H1 (cell line): ENCODE results near the gene BPGM. TPM values are rescaled to one million over a fixed set of nuclear protein-coding genes. Genes with fewer than 3 reads are reported as not detected.

Experiments
- CTCF ChIA-PET: fragments of 300-600 bp; sonication (Branson Sonifier 250); formaldehyde crosslinking; loops from one replicate; lab custom pipeline; 2021; ENCODE audit not compliant: partially characterized antibody; lab: Charles Lee
- POLR2A ChIA-PET: fragments of 300-600 bp; sonication (Branson Sonifier 250); formaldehyde crosslinking; loops from one replicate; lab custom pipeline; 2021; ENCODE audit warnings: inconsistent platforms; ENCODE audit not compliant: partially characterized antibody; lab: Charles Lee
- DNase-seq, 2 experiments: peaks; one replicate each; pipeline versions ENCODE4 v3.0.0 to v3.0.0-alpha.2; 2010 to 2022; ENCODE audit warnings: low spot score in 2 of 2, low read depth in 1 of 2, mixed read lengths in 1 of 2
- FAIRE-seq: peaks from 2 replicates; lab custom pipeline; 2011; peaks lifted over from hg19 to GRCh38; lab: Jason Lieb, UNC
- H2AFZ ChIP-seq: 2 replicates; pipeline ENCODE4 v1.8.1; 2012; ENCODE audit warnings: low read length, inconsistent platforms
- H2AK5ac ChIP-seq: 2 replicates; pipeline ENCODE4 v1.6.1; 2013; ENCODE audit warnings: low read depth, low read length
- H2BK120ac ChIP-seq: replicated peaks from 2 replicates; pipeline ENCODE3; 2013; ENCODE audit warnings: low read depth, low read length, inconsistent platforms
- H2BK12ac ChIP-seq: 2 replicates; pipeline ENCODE4 v1.6.1; 2013; ENCODE audit warnings: low read depth, low read length
- H2BK15ac ChIP-seq: 2 replicates; pipeline ENCODE4 v1.6.1; 2013; ENCODE audit warnings: low read length
- H2BK20ac ChIP-seq: 2 replicates; pipeline ENCODE4 v1.6.1; 2013; ENCODE audit warnings: low read length
- H2BK5ac ChIP-seq: 2 replicates; pipeline ENCODE4 v1.6.1; 2013; ENCODE audit warnings: low read depth, low read length
- H3K14ac ChIP-seq: 2 replicates; pipeline ENCODE4 v1.6.1; 2013; ENCODE audit warnings: inconsistent platforms; ENCODE audit not compliant: insufficient read length
- H3K18ac ChIP-seq: 2 replicates; pipeline ENCODE4 v1.6.1; 2013; ENCODE audit warnings: low read length; ENCODE audit errors: extremely low read depth
- H3K23ac ChIP-seq: 2 replicates; pipeline ENCODE4 v1.6.1; 2013; ENCODE audit warnings: inconsistent platforms; ENCODE audit not compliant: insufficient read length
- H3K23me2 ChIP-seq: 2 replicates; pipeline ENCODE4 v1.6.1; 2013; ENCODE audit warnings: low read depth, low read length
- H3K27ac ChIP-seq: 2 replicates; pipeline ENCODE4 v1.6.1; 2011; ENCODE audit warnings: low read depth, low read length, inconsistent platforms
- H3K27me3 ChIP-seq, 4 experiments: replicated peaks in 1 of 4; 1 replicate in 1 of 4; 2 replicates in 3 of 4; pipeline versions ENCODE4 v1.6.1 to v1.8.1; 2011 to 2013; ENCODE audit warnings: low read length in 3 of 4, mild to moderate bottlenecking in 3 of 4, inconsistent platforms in 2 of 4, mixed read lengths in 2 of 4, moderate library complexity in 1 of 4; ENCODE audit not compliant: control insufficient read depth in 3 of 4, insufficient read depth in 3 of 4; ENCODE audit errors: extremely low read depth in 1 of 4
- H3K36me3 ChIP-seq, 4 experiments: 2 replicates each; pipeline versions ENCODE4 v1.6.1 to v1.8.1; 2011 to 2013; ENCODE audit warnings: mild to moderate bottlenecking in 4 of 4, low read length in 3 of 4, moderate library complexity in 2 of 4, control low read depth in 1 of 4, inconsistent platforms in 1 of 4; ENCODE audit not compliant: insufficient read depth in 4 of 4, control insufficient read depth in 2 of 4
- H3K4ac ChIP-seq: replicated peaks from 2 replicates; pipeline ENCODE3; 2013; ENCODE audit warnings: low read length, low read depth, mixed read lengths, inconsistent platforms; ENCODE audit not compliant: insufficient read length
- H3K4me1 ChIP-seq, 4 experiments: replicated peaks in 1 of 4; 1 replicate in 1 of 4; 2 replicates in 3 of 4; pipeline versions ENCODE4 v1.6.1 to v1.8.1; 2011 to 2013; ENCODE audit warnings: low read length in 3 of 4, inconsistent platforms in 2 of 4, mixed read lengths in 1 of 4; ENCODE audit not compliant: insufficient read depth in 4 of 4, control insufficient read depth in 3 of 4
- H3K4me2 ChIP-seq, 2 experiments: 2 replicates each; pipeline versions ENCODE4 v1.6.1 to v1.8.1; 2011 to 2013; ENCODE audit warnings: low read depth in 2 of 2, low read length in 2 of 2, control low read depth in 1 of 2, inconsistent platforms in 1 of 2, mild to moderate bottlenecking in 1 of 2; ENCODE audit not compliant: insufficient read depth in 1 of 2
- H3K4me3 ChIP-seq, 4 experiments: fragments of 200-600, 300-600 bp in 1 of 4; sonication (generic), shearing (Covaris generic), sonication (Bioruptor Twin) in 1 of 4; 2 replicates each; pipeline versions ENCODE4 v1.5.1 to v1.8.1; 2011 to 2016; ENCODE audit warnings: low read length in 4 of 4, low read depth in 3 of 4, control low read depth in 2 of 4, inconsistent platforms in 2 of 4, mild to moderate bottlenecking in 2 of 4, mixed read lengths in 1 of 4, moderate library complexity in 1 of 4; ENCODE audit not compliant: insufficient read depth in 2 of 4; ENCODE audit errors: extremely low read depth in 1 of 4
- H3K56ac ChIP-seq: replicated peaks from 2 replicates; pipeline ENCODE3; 2013; ENCODE audit warnings: low read depth, mild to moderate bottlenecking, mixed read lengths, low read length, inconsistent platforms; ENCODE audit not compliant: insufficient read length
- H3K79me1 ChIP-seq: 2 replicates; pipeline ENCODE4 v1.6.1; 2013; ENCODE audit warnings: low read depth, low read length, control low read depth
- H3K79me2 ChIP-seq, 2 experiments: 2 replicates each; pipeline versions ENCODE4 v1.6.1 to v1.8.1; 2012 to 2013; ENCODE audit warnings: low read length in 2 of 2, mild to moderate bottlenecking in 2 of 2, inconsistent platforms in 1 of 2; ENCODE audit not compliant: insufficient read depth in 2 of 2, control insufficient read depth in 1 of 2
- H3K9ac ChIP-seq, 4 experiments: replicated peaks in 1 of 4; 1 replicate in 1 of 4; 2 replicates in 3 of 4; pipeline versions ENCODE4 v1.6.1 to v1.8.1; 2011 to 2013; ENCODE audit warnings: low read depth in 3 of 4, low read length in 3 of 4, control low read depth in 2 of 4, mild to moderate bottlenecking in 2 of 4, moderate library complexity in 2 of 4, inconsistent platforms in 1 of 4; ENCODE audit errors: extremely low read depth in 1 of 4
- H3K9me3 ChIP-seq, 2 experiments: 2 replicates each; pipeline versions ENCODE4 v1.6.1 to v1.8.1; 2012 to 2013; ENCODE audit warnings: mild to moderate bottlenecking in 2 of 2, moderate library complexity in 2 of 2, control low read depth in 1 of 2, inconsistent platforms in 1 of 2, low read depth in 1 of 2, low read length in 1 of 2, mixed read lengths in 1 of 2; ENCODE audit not compliant: insufficient read depth in 2 of 2
- H4K20me1 ChIP-seq, 2 experiments: replicated peaks in 1 of 2; 2 replicates each; pipeline versions ENCODE3 to v1.8.1; 2011 to 2013; ENCODE audit warnings: inconsistent platforms in 2 of 2, low read length in 2 of 2, mild to moderate bottlenecking in 1 of 2; ENCODE audit not compliant: insufficient read depth in 2 of 2, control insufficient read depth in 1 of 2
- H4K5ac ChIP-seq: 2 replicates; pipeline ENCODE4 v1.6.1; 2013; ENCODE audit warnings: low read length, low read depth, mixed read lengths, inconsistent platforms; ENCODE audit not compliant: insufficient read length
- H4K8ac ChIP-seq: 2 replicates; pipeline ENCODE4 v1.8.0; 2013; ENCODE audit warnings: mild to moderate bottlenecking, moderate library complexity, low read length, inconsistent platforms; ENCODE audit not compliant: insufficient read depth; ENCODE audit errors: extremely low read depth
- H4K91ac ChIP-seq: replicated peaks from 2 replicates; pipeline ENCODE3; 2013; ENCODE audit warnings: low read length, mixed read lengths, inconsistent platforms; ENCODE audit not compliant: insufficient read length
- ATF2 ChIP-seq: IDR thresholded peaks from 2 replicates; pipeline ENCODE4 v1.6.1; 2012; ENCODE audit warnings: low read length, inconsistent platforms
- BRCA1 ChIP-seq: IDR thresholded peaks from 2 replicates; pipeline ENCODE4 v1.6.1; 2012; ENCODE audit warnings: low read depth, low read length, improper control_type of control experiment
- CBX8 ChIP-seq: fragments of 300-800, 300-1000 bp; sonication (generic); IDR thresholded peaks from 2 replicates; pipeline ENCODE4 v1.7.1; 2016; ENCODE audit warnings: low read depth, low read length, borderline replicate concordance
- CHD1 ChIP-seq: IDR thresholded peaks from 2 replicates; pipeline ENCODE4 v1.6.1; 2012; ENCODE audit warnings: low read depth, low read length, improper control_type of control experiment
- CREB1 ChIP-seq: IDR thresholded peaks from 2 replicates; pipeline ENCODE4 v1.6.1; 2012; ENCODE audit warnings: inconsistent platforms
- JUN ChIP-seq: IDR thresholded peaks from 2 replicates; pipeline ENCODE4 v1.6.1; 2011; ENCODE audit warnings: low read depth, mild to moderate bottlenecking, improper control_type of control experiment, low read length
- JUND ChIP-seq: IDR thresholded peaks from 2 replicates; pipeline ENCODE4 v1.6.1; 2011; ENCODE audit warnings: mild to moderate bottlenecking, improper control_type of control experiment, low read length
- POLR2A ChIP-seq, 2 experiments: IDR thresholded peaks; 1 replicate in 1 of 2; 2 replicates in 1 of 2; pipeline ENCODE4 v1.6.1; 2011; ENCODE audit warnings: low read depth in 2 of 2, low read length in 2 of 2, mild to moderate bottlenecking in 2 of 2; ENCODE audit errors: control extremely low read depth in 1 of 2
- SUZ12 ChIP-seq: fragments of 200-600 bp; sonication (generic); IDR thresholded peaks from 2 replicates; pipeline ENCODE4 v1.6.1; 2012; ENCODE audit warnings: mild to moderate bottlenecking, inconsistent platforms, low read length, moderate library complexity, mixed read lengths
- WGBS, 2 experiments: shearing (Covaris generic) in 1 of 2; methylation state at CpG; one replicate each; pipeline versions ENCODE4 v1.1.6 to v1.1.7; 2013 to 2015; ENCODE audit warnings: low lambda C conversion rate in 2 of 2, mixed read lengths in 2 of 2, inconsistent platforms in 1 of 2, low coverage in 1 of 2, missing lambda C conversion rate in 1 of 2; ENCODE audit not compliant: insufficient replicate concordance in 2 of 2, insufficient coverage in 1 of 2, insufficient read length in 1 of 2; ENCODE audit errors: extremely low coverage in 1 of 2, missing lambda C conversion rate in 1 of 2; 5-methylcytosine and 5-hydroxymethylcytosine counted together
- polyA plus RNA-seq, 7 experiments: library from polyadenylated mRNA; depleted of rRNA in 3 of 7; stranded (reverse) in 5 of 7; unstranded in 2 of 7; fragments of >200 nt in 5 of 7; fragments of 200-250 nt in 2 of 7; gene quantifications; 1 replicate in 5 of 7; 2 replicates in 1 of 7; 4 replicates in 1 of 7; pipeline versions ENCODE4 v1.2.1 to v1.2.3, GENCODE V29; 2011 to 2013; ENCODE audit warnings: missing spikeins in 2 of 7, mixed read lengths in 2 of 7
- total RNA-seq: library from RNA; stranded (reverse); fragmentation: NEBNext Ultra II Directional; extraction: Animal tissue kit (Norgen Biotek cat#: 25700); gene quantifications from 2 replicates; pipeline ENCODE4 v1.2.1, GENCODE V29; 2021
- TF ChIP-seq, protein P1 (sequence below), 3 experiments: IDR thresholded peaks; 1 replicate in 2 of 3; 2 replicates in 1 of 3; pipeline versions ENCODE4 v1.5.1 to v1.6.1; 2011; ENCODE audit warnings: low read length in 3 of 3, mild to moderate bottlenecking in 3 of 3, inconsistent platforms in 2 of 3, low read depth in 1 of 3, moderate library complexity in 1 of 3; ENCODE audit not compliant: insufficient read depth in 1 of 3; ENCODE audit errors: control extremely low read depth in 1 of 3

Gene BPGM
- total and polyA plus RNA-seq, 2 of the 8 experiments (the other 6 are each of a cell fraction or from before 2014, with no cell fraction given), result 9.7 to 15.3 TPM

- H3K23me2 ChIP-seq, result no peaks in the 10 kb centered on the region
- ChIA-PET POLR2A (no interaction called here), CTCF (interaction anchor here (0.9 to 2.0 kb wide), 4 partner anchors 9 to 36 kb away, joined by 3 to 10 read pairs (median 6); no protein-coding TSS in a partner anchor)
- H2BK15ac ChIP-seq, result no peak overlapping the region
- H2BK120ac ChIP-seq, result no peak overlapping the region
- H3K79me1 ChIP-seq, result no peaks in the 10 kb centered on the region
- H2BK5ac ChIP-seq, result no peak overlapping the region
- H3K23ac ChIP-seq, result no peak overlapping the region
- H3K4ac ChIP-seq, result no peak overlapping the region
- H4K5ac ChIP-seq, result no peak overlapping the region
- no peak overlapping the region for H4K91ac ChIP-seq
- H3K27ac ChIP-seq, result no peak overlapping the region
- no peak overlapping the region for H3K4me3 ChIP-seq
- H3K9ac ChIP-seq, result no peak overlapping the region
- FAIRE-seq, result no peak
- no peak overlapping the region for H3K14ac ChIP-seq
- no peak overlapping the region for H2BK12ac ChIP-seq
- WGBS, 2 experiments, result 92% methylated on average over 2 of the region's 2 CpGs; no CpG with 5 or more reads in 1 of the 2 experiments
- H3K18ac ChIP-seq, result no peak overlapping the region
- H3K56ac ChIP-seq, result no peak overlapping the region
- H3K36me3 ChIP-seq, result no peaks in the 10 kb centered on the region
- H3K4me1 ChIP-seq, result no peaks in the 10 kb centered on the region
- H2AK5ac ChIP-seq, result no peak overlapping the region
- H2BK20ac ChIP-seq, result no peak overlapping the region
- H3K4me2 ChIP-seq, result no peak overlapping the region
- no peaks in the 10 kb centered on the region for H4K20me1 ChIP-seq
- H3K27me3 ChIP-seq, result peaks cover 0 to 1% (median 0%) of the 10 kb centered on the region in 4 experiments; a peak in 1 of 7 replicates
- DNase-seq, result no peak
- H4K8ac ChIP-seq, result no peak overlapping the region
- H2AFZ ChIP-seq, result no peak overlapping the region
- no peaks in the 10 kb centered on the region for H3K9me3 ChIP-seq
- H3K79me2 ChIP-seq, result no peaks in the 10 kb centered on the region
- no peak for TF ChIP-seq JUND
- TF ChIP-seq CHD1, result no peak
- no peak for TF ChIP-seq BRCA1
- TF ChIP-seq CBX8, result no peak
- TF ChIP-seq SUZ12, result no peak
- TF ChIP-seq JUN, result no peak
- no peak for TF ChIP-seq POLR2A (IDR thresholded peaks at IDR 0.05; ENCODE audit: control extremely low read depth in 1 of 2, low read depth in 2 of 2, low read length in 2 of 2)
- TF ChIP-seq, protein P1, sequence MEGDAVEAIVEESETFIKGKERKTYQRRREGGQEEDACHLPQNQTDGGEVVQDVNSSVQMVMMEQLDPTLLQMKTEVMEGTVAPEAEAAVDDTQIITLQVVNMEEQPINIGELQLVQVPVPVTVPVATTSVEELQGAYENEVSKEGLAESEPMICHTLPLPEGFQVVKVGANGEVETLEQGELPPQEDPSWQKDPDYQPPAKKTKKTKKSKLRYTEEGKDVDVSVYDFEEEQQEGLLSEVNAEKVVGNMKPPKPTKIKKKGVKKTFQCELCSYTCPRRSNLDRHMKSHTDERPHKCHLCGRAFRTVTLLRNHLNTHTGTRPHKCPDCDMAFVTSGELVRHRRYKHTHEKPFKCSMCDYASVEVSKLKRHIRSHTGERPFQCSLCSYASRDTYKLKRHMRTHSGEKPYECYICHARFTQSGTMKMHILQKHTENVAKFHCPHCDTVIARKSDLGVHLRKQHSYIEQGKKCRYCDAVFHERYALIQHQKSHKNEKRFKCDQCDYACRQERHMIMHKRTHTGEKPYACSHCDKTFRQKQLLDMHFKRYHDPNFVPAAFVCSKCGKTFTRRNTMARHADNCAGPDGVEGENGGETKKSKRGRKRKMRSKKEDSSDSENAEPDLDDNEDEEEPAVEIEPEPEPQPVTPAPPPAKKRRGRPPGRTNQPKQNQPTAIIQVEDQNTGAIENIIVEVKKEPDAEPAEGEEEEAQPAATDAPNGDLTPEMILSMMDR (IDR thresholded peaks at IDR 0.05; ENCODE audit: control extremely low read depth in 1 of 3, insufficient read depth in 1 of 3, low read depth in 1 of 3, low read length in 3 of 3), result no peak
- no peak for TF ChIP-seq CREB1
- no peak for TF ChIP-seq ATF2
Measured at GRCh38 chr7:134709197-134709596, 62.5 kb downstream of the BPGM start.
